Stimulated activated naive CD4-positive, alpha-beta T cell (primary cell): ENCODE data around the gene IFNA2.
"Not testable (repeated sequence)": the region's sequence is repeated elsewhere in the genome, so short reads cannot be mapped to it uniquely, and the experiment has no call there.

Experiments
- DNase-seq, 6 experiments: peaks; one replicate each; lab custom pipeline; 2025; lab: John Stamatoyannopoulos, UW

Gene IFNA2

DNA sequence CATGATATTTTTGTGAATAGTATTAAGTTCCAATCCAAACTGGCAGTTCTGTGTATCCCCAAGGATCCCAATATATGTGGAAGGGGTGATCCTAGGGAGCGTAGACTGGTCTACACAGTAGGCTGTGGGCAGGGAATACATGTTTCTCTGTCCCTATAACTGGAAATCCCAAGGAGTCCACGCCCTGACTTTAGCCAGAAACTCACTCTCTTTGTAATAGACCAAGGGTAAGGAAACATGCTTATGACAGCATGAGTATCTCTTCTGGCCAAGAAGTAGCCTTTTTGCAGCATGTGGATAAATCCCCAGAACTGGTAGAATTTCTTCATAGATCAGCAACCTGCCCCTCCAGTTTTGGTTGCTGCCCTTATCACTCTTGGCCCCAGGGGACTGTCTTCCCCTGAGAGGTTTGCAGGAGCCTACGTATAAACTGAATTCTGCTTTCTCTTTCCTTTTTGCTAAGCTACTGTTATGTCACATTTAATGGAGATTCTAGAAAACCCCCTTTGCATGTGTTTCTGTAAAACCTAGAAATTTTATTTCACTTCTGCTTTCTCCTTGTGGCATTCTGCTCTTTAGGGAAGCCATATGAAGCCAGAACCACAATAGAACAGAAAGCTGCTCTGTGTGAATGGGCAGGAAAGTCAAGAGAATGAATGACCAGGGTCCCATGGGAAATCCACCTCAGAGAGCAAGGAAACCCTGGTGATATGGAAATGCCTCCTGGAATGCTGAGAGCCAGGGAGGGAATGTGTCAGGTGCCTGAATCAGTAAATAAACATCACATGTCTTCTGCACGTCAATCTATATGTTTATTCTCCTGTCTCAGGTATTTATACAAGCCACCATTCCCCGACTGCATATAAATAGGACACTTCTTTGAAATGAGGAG, 3.5 kb downstream of the IFNA2 start:
- no peak for DNase-seq

DNA sequence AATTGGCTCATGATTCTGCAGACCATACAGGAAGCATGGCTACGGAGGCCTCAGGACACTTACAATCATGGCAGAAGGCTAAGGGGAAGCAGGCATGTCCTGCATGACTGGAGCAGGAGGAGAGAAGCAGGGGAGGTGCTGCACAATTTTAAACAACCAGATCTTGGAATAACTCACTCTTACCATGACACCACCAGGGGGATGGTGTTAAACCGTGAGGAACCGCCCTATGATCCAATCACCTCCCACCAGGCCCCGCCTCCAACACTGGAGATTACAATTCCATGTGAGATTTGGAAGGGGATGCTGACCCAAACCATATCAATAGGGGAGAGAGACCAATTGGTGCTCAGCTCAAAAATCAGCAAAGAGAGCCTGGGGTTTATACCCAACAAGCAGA, 13.7 kb downstream of the IFNA2 start:
- not testable (repeated sequence) for DNase-seq

- DNase-seq = no peak
These were observed 17.2 kb downstream of the IFNA2 start, which contains the start of gene IFNA13 for GRCh38 chr9:21367957-21368356. Gene IFNA13 (minus strand): TSS chr9:21368057. CDS start chr9:21368010, 47 bp downstream.

DNA sequence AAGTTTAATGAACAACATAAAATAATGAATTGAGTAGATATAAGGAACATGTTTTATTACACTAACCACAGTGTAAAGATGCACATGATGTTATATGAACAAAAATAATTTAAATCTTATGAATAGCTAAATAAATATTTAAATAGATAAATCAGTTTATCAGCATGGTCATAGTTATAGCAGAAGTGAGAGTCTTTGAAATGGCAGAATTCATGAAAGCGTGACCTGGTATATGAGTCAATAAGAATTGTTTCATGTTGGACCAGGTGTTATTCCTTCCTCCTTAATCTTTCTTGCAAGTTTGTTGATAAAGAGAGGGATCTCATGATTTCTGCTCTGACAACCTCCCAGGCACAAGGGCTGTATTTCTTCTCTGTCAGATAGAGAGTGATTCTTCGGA, 18.0 kb downstream of the IFNA2 start:
- DNase-seq = not testable (repeated sequence)

DNA sequence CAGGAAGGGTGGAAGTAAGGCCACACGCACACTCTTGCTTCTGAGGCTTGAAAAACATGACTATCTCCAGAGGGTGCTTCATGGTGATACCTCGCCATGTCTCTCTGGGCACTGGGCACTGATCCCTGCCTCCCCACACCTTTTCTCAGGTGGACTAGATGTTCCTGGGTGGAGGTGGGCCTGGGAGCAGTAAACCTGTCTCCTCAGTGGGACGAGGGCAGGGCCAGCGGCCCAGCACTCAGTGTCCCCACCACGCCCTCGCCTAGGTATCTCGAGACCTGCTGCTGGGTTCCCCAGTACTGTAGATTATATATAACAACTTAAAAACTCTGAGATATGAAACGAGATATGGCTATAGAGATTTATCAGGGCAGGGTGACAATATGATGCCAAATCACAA, 22.9 kb downstream of the IFNA2 start:
- no peak for DNase-seq

DNA sequence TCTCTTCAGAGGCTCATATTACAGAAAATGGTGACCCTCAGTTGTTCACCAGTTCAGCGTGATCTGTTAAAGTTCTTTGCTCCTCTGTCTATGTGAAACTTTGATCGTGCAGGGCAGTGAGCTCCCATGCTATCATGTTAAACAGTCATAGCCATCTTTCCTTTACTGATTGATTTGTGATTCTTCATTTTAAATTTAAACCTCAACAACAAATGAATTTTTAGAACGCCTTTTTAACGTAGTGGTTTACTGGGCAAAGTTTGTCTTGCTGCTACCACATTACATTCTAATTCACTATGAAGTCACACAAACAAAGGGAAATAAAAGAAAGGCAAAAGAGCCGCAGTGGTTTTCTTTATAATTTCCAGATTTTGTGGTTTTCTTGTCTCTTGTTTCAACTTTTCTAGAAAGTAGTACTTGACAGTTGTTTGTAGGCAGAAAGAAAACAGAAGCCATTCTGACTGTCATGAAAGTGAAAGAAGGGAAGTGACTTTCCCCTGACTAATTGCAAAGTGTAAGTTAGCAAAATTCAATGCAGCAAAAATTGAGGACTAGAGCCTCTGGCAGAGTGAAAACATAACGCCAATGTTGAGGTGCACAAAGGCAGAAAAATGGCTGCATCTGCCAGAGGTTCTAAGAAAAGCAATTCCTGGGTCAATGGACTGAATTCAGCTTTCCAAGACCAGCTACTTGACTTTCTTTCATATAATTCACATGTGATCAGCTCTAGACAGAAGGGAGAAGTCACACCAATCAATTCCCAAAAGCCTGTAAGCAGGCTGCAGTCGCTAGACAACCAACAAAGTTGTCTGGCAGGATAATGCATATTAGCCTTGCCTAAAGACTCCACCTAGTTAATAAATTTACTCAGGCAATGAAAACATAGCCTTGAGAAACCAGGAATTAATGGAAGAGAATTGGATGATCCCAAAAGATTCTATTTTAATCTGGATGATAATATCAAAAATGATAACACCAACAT, 27.4 kb downstream of the IFNA2 start:
- DNase-seq = peak in 3 of 6 experiments; percentile 46 to 60 (median 54)

DNA sequence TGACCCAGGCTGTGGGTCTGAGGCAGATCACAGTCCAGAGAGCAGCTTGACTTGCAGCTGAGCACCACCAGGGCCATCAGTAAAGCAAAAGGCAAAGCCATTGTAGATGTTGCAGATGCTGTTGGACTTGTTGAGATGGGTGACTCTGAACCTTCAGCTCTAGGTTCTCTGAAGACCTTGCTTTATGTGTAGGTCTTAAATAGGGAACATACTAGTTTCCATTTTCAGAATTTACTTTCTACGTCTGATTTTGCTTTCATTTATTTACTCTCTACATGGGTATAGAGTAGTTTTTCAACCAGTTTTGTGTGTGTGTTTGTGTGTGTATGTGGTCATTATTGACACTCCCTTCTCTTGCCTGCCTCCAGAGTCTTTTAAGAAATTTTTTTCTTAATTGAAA, 34.4 kb downstream of the IFNA2 start, which contains the start of gene IFNA6:
TSS of gene IFNA6 (minus strand) at position 101 of the 400 bp plus-strand sequence. CDS start at position 101, 0 bp downstream.
- no peak for DNase-seq

GRCh38 chr9:21348430-21348970, 36.7 kb downstream of the IFNA2 start:
- DNase-seq = no peak

GRCh38 chr9:21340735-21341134, 44.5 kb downstream of the IFNA2 start:
- DNase-seq = no peak

DNA sequence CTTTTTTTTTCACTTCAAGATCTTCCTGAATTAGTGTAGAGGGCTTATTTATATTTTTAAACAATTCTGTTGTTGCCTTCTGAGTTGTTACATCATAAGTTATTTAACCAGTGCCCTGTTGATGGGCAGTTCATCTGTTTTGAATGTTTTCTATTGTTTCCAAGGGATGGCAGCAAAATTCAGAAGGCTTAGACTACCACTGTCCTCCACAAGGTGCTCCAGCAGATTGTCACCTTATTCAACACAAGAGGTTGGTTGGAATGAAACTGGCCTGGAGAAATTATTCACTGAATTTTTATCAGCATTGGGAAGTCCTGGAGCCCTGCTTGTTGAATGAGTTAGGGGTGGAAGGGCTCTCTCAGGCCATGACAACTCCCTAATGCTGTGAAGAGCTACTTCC, 48.7 kb downstream of the IFNA2 start:
- no peak for DNase-seq

DNA sequence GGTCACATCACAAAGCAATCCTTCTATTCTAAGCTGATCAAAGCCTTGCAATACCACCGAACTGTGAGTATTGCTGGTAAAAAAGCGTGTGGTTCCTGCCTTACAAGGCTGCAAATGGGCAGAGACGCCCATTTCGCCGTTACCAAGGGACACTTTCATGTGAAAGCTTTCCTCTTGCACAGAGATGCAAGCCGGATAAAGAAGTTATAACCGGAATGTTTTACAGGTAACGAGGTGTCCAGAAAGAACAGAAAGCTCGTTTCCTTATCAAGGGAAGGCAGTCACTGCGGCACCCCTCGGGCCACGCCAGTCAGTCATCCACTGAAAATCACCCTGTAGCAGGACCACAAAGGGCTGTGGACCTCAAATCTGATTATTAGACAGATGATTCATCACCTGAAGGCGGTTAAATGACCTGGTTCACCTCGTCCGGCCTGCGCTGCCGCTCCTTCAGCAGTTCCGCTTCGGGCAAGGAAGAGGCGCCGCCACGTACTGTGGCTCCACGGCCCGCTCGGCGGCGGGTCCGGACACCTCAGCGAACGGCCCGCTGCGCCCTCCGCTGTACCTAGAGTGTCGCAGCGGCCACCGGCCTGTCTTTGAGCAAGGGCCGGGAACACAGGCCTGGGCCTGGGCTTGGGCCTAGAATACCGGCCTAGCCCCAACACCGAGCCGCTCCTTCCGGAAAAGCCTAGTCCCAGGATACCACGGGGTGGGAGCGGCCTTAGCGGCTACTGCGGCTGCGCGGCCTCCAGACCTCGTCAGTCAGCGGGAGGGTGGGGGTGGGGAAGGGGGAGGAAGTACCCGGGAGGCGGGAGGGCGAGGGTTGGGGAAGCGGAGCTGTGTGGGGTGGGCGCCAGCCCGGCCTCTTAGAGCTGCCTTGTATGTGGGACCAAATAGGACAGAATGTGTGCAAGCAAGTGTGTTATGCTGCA, 50.2 kb downstream of the IFNA2 start, which contains the start of gene KLHL9:
TSS of gene KLHL9 (minus strand) at position 704 of the 932 bp plus-strand sequence. CDS start at position 159, 545 bp downstream.
- DNase-seq = peak; percentile 76 to 86 (median 85)
